Activated CD8-positive, alpha-beta memory T cell treated with anti-CD3 and anti-CD28 coated beads, Interleukin-2, amount 50 U/mL, for 1 hour (primary cell): ENCODE measurements around the gene KCTD16.

Experiments used
- DNase-seq: peaks from one replicate; pipeline ENCODE4 v3.0.0-alpha.2; 2020; ENCODE audit errors: extremely low read depth

The KCTD16 gene

GRCh38 chr5:144166696-144167095 is 4.0 kb upstream of the KCTD16 start:
- no peak for DNase-seq

GRCh38 chr5:144167998-144168397 is 2.7 kb upstream of the KCTD16 start:
- DNase-seq: no peak

GRCh38 chr5:144169904-144170275 is 783 bp upstream of the KCTD16 start:
- no peak for DNase-seq

GRCh38 chr5:144173766-144174165 is 3.1 kb downstream of the KCTD16 start:
- DNase-seq: no peak

- no peak for DNase-seq
Measured at GRCh38 chr5:144177548-144177947, 6.9 kb downstream of the KCTD16 start.

GRCh38 chr5:144179226-144179625 is 8.6 kb downstream of the KCTD16 start:
- no peak for DNase-seq

- DNase-seq: no peak
Measured at GRCh38 chr5:144183254-144183889, 12.7 kb downstream of the KCTD16 start.

GRCh38 chr5:144187699-144188294 is 17.1 kb downstream of the KCTD16 start:
- peak; percentile 73 for DNase-seq

- DNase-seq: peak; percentile 73
Measured at GRCh38 chr5:144189800-144190429, 19.2 kb downstream of the KCTD16 start.

- DNase-seq: no peak
Measured at GRCh38 chr5:144191531-144191930, 20.9 kb downstream of the KCTD16 start.

- DNase-seq: no peak
Measured at GRCh38 chr5:144191998-144192397, 21.3 kb downstream of the KCTD16 start.

GRCh38 chr5:144192661-144193060 is 22.0 kb downstream of the KCTD16 start:
- no peak for DNase-seq

- DNase-seq: no peak
Measured at GRCh38 chr5:144194144-144194543, 23.5 kb downstream of the KCTD16 start.

- no peak for DNase-seq
Measured at GRCh38 chr5:144195448-144195847, 24.8 kb downstream of the KCTD16 start.

- DNase-seq: no peak
Measured at GRCh38 chr5:144196612-144197011, 25.9 kb downstream of the KCTD16 start.

- no peak for DNase-seq
Measured at GRCh38 chr5:144198386-144198785, 27.7 kb downstream of the KCTD16 start.

- DNase-seq: no peak
Measured at GRCh38 chr5:144201588-144201987, 30.9 kb downstream of the KCTD16 start.

GRCh38 chr5:144202072-144202471 is 31.4 kb downstream of the KCTD16 start:
- DNase-seq: no peak

- DNase-seq: no peak
Measured at GRCh38 chr5:144202726-144203125, 32.1 kb downstream of the KCTD16 start.

GRCh38 chr5:144203750-144204596 is 33.3 kb downstream of the KCTD16 start:
- no peak for DNase-seq

GRCh38 chr5:144205141-144205551 is 34.5 kb downstream of the KCTD16 start:
- DNase-seq: no peak

- DNase-seq: no peak
Measured at GRCh38 chr5:144206141-144206540, 35.5 kb downstream of the KCTD16 start.
